ENCODE results near the gene DNAAF3. TPM values are rescaled to one million over a fixed set of nuclear protein-coding genes. Genes with fewer than 3 reads are reported as not detected.

DNAAF3 gene
- total RNA-seq, 1 donor from 2014 or later, result 10.4 TPM

- TF ChIP-seq, protein P1, sequence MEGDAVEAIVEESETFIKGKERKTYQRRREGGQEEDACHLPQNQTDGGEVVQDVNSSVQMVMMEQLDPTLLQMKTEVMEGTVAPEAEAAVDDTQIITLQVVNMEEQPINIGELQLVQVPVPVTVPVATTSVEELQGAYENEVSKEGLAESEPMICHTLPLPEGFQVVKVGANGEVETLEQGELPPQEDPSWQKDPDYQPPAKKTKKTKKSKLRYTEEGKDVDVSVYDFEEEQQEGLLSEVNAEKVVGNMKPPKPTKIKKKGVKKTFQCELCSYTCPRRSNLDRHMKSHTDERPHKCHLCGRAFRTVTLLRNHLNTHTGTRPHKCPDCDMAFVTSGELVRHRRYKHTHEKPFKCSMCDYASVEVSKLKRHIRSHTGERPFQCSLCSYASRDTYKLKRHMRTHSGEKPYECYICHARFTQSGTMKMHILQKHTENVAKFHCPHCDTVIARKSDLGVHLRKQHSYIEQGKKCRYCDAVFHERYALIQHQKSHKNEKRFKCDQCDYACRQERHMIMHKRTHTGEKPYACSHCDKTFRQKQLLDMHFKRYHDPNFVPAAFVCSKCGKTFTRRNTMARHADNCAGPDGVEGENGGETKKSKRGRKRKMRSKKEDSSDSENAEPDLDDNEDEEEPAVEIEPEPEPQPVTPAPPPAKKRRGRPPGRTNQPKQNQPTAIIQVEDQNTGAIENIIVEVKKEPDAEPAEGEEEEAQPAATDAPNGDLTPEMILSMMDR (conservative IDR thresholded peaks at IDR 0.05), result no peak
- Mint-ChIP-seq H3K4me3 (peak overlapping the region; percentile 31), H3K27ac (ENCODE audit: unreplicated experiment) (peak overlapping the region; percentile 93), H3K27me3 (ENCODE audit: low read depth) (no peaks in the 10 kb centered on the region), H3K36me3 (ENCODE audit: low read depth) (peaks cover 8% of the 10 kb centered on the region), H3K9me3 (no peaks in the 10 kb centered on the region), H3K4me1 (peaks cover 10% of the 10 kb centered on the region)
- no peak for DNase-seq (ENCODE audit: low read depth, low spot score)
Measured at GRCh38 chr19:55109527-55110291, 56.7 kb downstream of the DNAAF3 start.

Small RNA genes lying within 50 kb of the gene (microRNA-seq; reads per million reads assigned to microRNA genes)
- not detected for gene MIR7975

Other genes starting within 250 kb of the DNAAF3 start
- gene NLRP7, start 219.1 kb downstream of the DNAAF3 start, total RNA-seq, result not detected in 2 replicates
- 47.2 and 48.1 TPM in 2 replicates for gene NLRP2, start 200.2 kb downstream of the DNAAF3 start, total RNA-seq
- gene GP6, start 128.3 kb downstream of the DNAAF3 start, total RNA-seq, result 0.33 and 0.39 TPM in 2 replicates
- 19.9 and 20.4 TPM in 2 replicates for gene RDH13, start 103.5 kb downstream of the DNAAF3 start, total RNA-seq
- gene EPS8L1, start 90.7 kb downstream of the DNAAF3 start, total RNA-seq, result 22.4 TPM in 2 replicates
- 107 and 108 TPM in 2 replicates for gene PPP1R12C, start 49.0 kb downstream of the DNAAF3 start, total RNA-seq
- gene TNNT1, start 17.4 kb downstream of the DNAAF3 start, total RNA-seq, result 1.1 TPM in 1 of 2 replicates, not detected in the other
- gene TNNI3, start 8.9 kb downstream of the DNAAF3 start, total RNA-seq, result 5.4 and 6.5 TPM in 2 replicates
- 3.5 and 4.3 TPM in 2 replicates for gene SYT5, start 13.7 kb upstream of the DNAAF3 start, total RNA-seq
- gene PTPRH, start 42.9 kb upstream of the DNAAF3 start, total RNA-seq, result 1.2 and 2.0 TPM in 2 replicates
- 4.9 and 5.8 TPM in 2 replicates for gene TMEM86B, start 62.1 kb upstream of the DNAAF3 start, total RNA-seq
- 71.2 and 73.1 TPM in 2 replicates for gene PPP6R1, start 92.4 kb upstream of the DNAAF3 start, total RNA-seq
- 53.8 and 54.7 TPM in 2 replicates for gene HSPBP1, start 113.5 kb upstream of the DNAAF3 start, total RNA-seq
- 50.0 and 50.7 TPM in 2 replicates for gene BRSK1, start 117.4 kb upstream of the DNAAF3 start, total RNA-seq
- not detected in 2 replicates for gene TMEM150B, start 158.7 kb upstream of the DNAAF3 start, total RNA-seq
- 32.9 and 35.2 TPM in 2 replicates for gene KMT5C, start 173.3 kb upstream of the DNAAF3 start, total RNA-seq
- gene COX6B2, start 188.1 kb upstream of the DNAAF3 start, total RNA-seq, result 0.16 TPM in 1 of 2 replicates, not detected in the other
- not detected in 2 replicates for gene GARIN5B, start 196.6 kb upstream of the DNAAF3 start, total RNA-seq
- 0.56 and 0.59 TPM in 2 replicates for gene IL11, start 203.8 kb upstream of the DNAAF3 start, total RNA-seq
- gene TMEM190, start 210.2 kb upstream of the DNAAF3 start, total RNA-seq, result not detected in 2 replicates
- gene TMEM238, start 217.7 kb upstream of the DNAAF3 start, total RNA-seq, result 0.40 and 0.71 TPM in 2 replicates
- gene RPL28, start 219.3 kb upstream of the DNAAF3 start, total RNA-seq, result 1,888 and 1,936 TPM in 2 replicates
- gene UBE2S, start 241.2 kb upstream of the DNAAF3 start, total RNA-seq, result 243 and 269 TPM in 2 replicates